ENCODE measurements around the gene PACSIN1. TPM values are rescaled to one million over a fixed set of nuclear protein-coding genes. Genes with fewer than 3 reads are reported as not detected.
A peak's percentile ranks its signal among the peaks of the same experiment; 100 is the strongest.

The PACSIN1 gene
- total and polyA plus RNA-seq, 8 donors: under 0.01 to 2.2 (median 0.49) TPM; not detected in 2

GRCh38 chr6:34512738-34513115, 46.9 kb downstream of the PACSIN1 start:
- Histone ChIP-seq H3K27ac (no peak overlapping the region), H3K9me3 (no peaks in the 10 kb centered on the region), H3K27me3 (peaks cover 0 to 37% (median 14%) of the 10 kb centered on the region in 3 donors), H3K36me3 (no peaks in the 10 kb centered on the region), H3K4me1 (peaks cover 0 to 8% (median 3%) of the 10 kb centered on the region in 4 donors), H3K4me3 (no peak overlapping the region)
- TF ChIP-seq CTCF (IDR thresholded peaks at IDR 0.05): no peak
- no peak for DNase-seq
- intact Hi-C loops (cut with DNase I; ENCODE audit: low total_unique reads): no loop called here
- WGBS, 5 donors: 81 to 89% (median 87%) methylated on average over 5 of the region's 5 CpGs

GRCh38 chr6:34513646-34514045, 47.8 kb downstream of the PACSIN1 start:
- 91 to 98% (median 94%) methylated on average over 4 of the region's 4 CpGs for WGBS, 5 donors
- Histone ChIP-seq H3K27me3 (peaks cover 0 to 41% (median 14%) of the 10 kb centered on the region in 3 donors), H3K27ac (no peak overlapping the region), H3K9me3 (no peaks in the 10 kb centered on the region), H3K36me3 (no peaks in the 10 kb centered on the region), H3K4me3 (no peak overlapping the region), H3K4me1 (peaks cover 0 to 8% (median 3%) of the 10 kb centered on the region in 4 donors)
- intact Hi-C loops (cut with DNase I; ENCODE audit: low total_unique reads): no loop called here
- no peak for DNase-seq
- TF ChIP-seq EP300 (IDR thresholded peaks at IDR 0.05) (no peak), CTCF (IDR thresholded peaks at IDR 0.05) (no peak), POLR2AphosphoS5 (IDR thresholded peaks at IDR 0.05) (no peak), POLR2A (IDR thresholded peaks at IDR 0.05) (no peak)

GRCh38 chr6:34514112-34514511, 48.2 kb downstream of the PACSIN1 start:
- H3K9me3 ChIP-seq: no peaks in the 10 kb centered on the region
- H3K4me3 ChIP-seq: no peak overlapping the region
- WGBS, 5 donors: 85 to 88% (median 86%) methylated on average over 8 of the region's 8 CpGs
- peaks cover 0 to 41% (median 14%) of the 10 kb centered on the region in 3 donors for H3K27me3 ChIP-seq
- TF ChIP-seq CTCF (IDR thresholded peaks at IDR 0.05) (no peak), EP300 (IDR thresholded peaks at IDR 0.05) (no peak)
- intact Hi-C loops (cut with DNase I; ENCODE audit: low total_unique reads): no loop called here
- peak in 1 of 2 donors; percentile 2 for DNase-seq
- no peak overlapping the region for H3K27ac ChIP-seq
- H3K36me3 ChIP-seq: no peaks in the 10 kb centered on the region
- H3K4me1 ChIP-seq: peaks cover 0 to 8% (median 3%) of the 10 kb centered on the region in 4 donors

GRCh38 chr6:34514593-34515472, 49.0 kb downstream of the PACSIN1 start:
- peaks cover 0 to 41% (median 14%) of the 10 kb centered on the region in 3 donors for H3K27me3 ChIP-seq
- H3K36me3 ChIP-seq: no peaks in the 10 kb centered on the region
- H3K9me3 ChIP-seq: no peaks in the 10 kb centered on the region
- intact Hi-C loops (cut with DNase I; ENCODE audit: low total_unique reads): no loop called here
- peaks cover 0 to 8% (median 3%) of the 10 kb centered on the region in 4 donors for H3K4me1 ChIP-seq
- WGBS, 5 donors: 19 to 38% (median 28%) methylated on average over 20 to 34 of the region's 34 CpGs
- DNase-seq: peak in 1 of 2 donors; percentile 86
- no peak overlapping the region for H3K27ac ChIP-seq
- H3K4me3 ChIP-seq: no peak overlapping the region
- TF ChIP-seq CTCF (IDR thresholded peaks at IDR 0.05) (no peak), POLR2A (IDR thresholded peaks at IDR 0.05) (no peak)

Data from stomach (tissue), 9 donors.